HG02973 (cell line): Measurements from ENCODE around the gene HINFP.
A peak's percentile ranks its signal among the peaks of the same experiment; 100 is the strongest.
"Not testable (repeated sequence)": the region's sequence is repeated elsewhere in the genome, so short reads cannot be mapped to it uniquely, and the experiment has no call there.

Experiments
- ATAC-seq: cut with Tn5 transposase; IDR thresholded peaks from one replicate; pipeline ENCODE4 v1.9.1; 2021; ENCODE audit warnings: moderate library complexity; ENCODE audit not compliant: unreplicated experiment

HINFP gene

DNA sequence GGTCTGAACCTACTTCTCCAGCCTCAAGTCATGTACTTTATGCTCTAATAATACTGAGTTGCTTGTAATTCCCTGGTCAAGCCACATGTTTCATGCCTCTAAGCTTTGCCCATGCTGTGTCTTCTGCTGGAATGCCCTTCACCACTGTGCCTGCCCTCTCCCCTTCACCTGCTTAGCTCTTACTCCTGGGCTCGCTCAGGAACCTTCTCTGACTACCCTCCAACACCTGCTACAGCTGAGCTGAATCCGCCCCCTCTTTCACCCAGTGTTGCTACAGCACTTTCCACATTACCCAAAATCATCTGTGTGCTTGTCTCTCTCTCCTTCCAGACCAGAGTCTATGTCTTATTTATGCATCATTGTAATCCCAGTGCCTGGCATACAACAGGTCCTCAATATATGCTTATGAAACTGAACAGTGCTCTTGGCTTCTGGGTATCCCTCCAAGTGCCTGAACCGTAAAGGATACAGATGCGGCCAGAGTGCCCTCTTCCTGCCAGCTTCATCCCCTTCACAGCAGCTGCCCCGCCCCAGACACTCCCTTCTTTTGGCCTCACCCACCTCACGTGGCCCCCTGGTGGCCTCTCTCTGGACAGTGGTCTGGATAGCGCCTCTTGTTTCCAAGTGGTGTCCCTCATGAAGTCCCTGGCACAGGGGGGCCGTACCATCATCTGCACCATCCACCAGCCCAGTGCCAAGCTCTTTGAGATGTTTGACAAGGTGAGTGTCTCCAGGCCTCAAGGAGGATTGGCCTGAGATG, 34.5 kb downstream of the HINFP start:
- no peak for ATAC-seq

- ATAC-seq, result no peak
These were observed 35.1 kb downstream of the HINFP start for GRCh38 chr11:119156496-119156895.

- ATAC-seq, result no peak
These were observed 35.7 kb downstream of the HINFP start for GRCh38 chr11:119157063-119157462.

- no peak for ATAC-seq
These were observed 37.1 kb downstream of the HINFP start for GRCh38 chr11:119158467-119158866.

- no peak for ATAC-seq
These were observed 38.8 kb downstream of the HINFP start for GRCh38 chr11:119160151-119160550.

DNA sequence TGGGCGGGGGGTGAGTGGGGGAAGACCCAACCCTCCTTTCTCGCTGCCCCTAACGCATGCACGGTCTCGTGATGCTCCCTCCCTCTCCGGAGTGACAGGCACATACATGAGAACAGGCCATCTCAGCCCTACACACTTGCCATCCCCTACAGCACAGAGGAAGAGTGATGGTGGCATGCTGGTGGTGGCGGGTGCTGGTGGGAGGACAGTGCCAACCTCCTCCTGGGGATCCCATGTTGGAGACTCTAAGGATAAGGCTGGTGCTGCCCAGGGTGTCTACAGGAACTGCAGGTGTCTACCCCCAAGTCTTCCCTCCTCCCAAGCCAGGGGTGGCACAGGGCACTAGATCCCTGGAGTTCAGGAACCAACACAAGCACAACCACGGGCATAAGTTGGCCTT, 40.5 kb downstream of the HINFP start:
- ATAC-seq, result no peak

- ATAC-seq, result no peak
These were observed 45.1 kb downstream of the HINFP start for GRCh38 chr11:119166368-119167076.

DNA sequence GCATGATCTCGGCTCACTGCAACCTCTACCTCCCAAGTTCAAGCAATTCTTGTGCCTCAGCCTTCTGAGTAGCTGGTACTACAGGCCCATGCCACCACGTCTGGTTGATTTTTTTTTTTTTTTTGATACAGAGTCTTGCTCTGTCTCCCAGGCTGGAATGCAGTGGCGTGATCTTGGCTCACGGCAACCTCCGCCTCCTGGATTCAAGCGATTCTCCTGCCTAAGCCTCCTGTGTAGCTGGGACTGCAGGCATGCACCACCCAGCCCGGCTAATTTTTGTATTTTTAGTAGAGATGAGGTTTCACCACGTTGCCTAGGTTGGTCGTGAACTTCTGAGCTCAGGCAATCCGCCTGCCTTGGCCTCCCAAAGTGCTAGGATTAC, 45.7 kb downstream of the HINFP start:
- ATAC-seq, result not testable (repeated sequence)

DNA sequence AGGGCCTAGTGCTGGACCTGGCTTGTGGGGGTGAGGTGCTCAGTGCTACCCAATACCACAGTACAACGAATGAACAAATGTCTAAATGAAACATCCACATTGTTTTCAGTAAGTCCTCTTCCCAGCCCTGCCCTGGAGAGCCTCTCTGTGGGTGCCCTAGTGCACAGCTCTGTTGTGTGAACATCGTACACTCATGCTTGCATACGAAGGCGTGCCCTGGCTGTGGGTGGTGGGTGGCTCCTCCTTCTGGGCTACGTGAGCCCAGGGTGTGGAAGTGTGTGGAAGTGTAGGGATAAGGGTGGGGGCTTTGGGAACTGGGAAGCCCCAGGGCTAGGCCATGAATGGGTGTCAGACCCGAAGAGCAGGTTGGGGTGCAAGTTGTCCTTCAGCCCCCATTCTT, 46.6 kb downstream of the HINFP start:
- no peak for ATAC-seq

DNA sequence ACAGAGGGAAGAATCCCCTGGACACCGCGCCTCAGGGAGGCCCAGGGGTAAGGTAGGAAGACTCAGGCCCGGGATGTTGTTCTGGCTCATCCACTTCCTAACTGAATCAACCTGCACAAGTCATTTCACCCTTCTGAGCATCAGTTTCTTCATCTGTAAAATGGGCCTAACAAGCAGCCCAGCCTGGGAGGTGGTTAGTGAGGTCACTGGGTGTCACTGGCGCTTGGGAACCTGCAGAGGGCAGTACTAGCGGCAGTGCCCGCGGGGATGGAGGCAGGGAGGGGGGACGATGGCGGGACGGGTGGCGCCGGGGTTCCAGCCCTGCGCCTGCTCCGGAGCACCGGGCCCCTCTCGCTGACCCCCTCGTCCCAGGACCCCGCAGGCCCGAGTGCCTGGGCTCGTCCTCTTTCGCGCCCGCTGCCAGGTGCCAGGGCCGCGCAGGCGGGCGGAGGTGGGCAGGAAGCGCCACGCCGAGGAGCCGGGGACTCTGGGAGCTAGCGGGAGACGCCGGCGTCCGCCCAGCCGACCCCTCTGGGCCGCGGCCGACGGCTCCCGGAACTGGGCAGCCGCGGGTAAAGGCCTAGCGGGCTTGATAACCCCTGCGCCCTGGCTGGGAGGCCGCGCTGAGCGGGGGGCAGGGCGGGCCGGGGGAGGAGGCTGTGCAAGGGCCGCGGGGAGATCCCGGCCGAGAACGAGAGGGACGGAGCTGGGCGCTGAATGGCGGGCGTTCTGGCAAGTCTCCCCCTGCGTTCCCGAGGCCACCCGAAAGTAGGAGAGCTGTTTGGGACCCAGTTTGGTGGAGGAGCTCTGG, 47.3 kb downstream of the HINFP start, which contains the start of gene NLRX1:
NLRX1 (plus strand) TSS at position 255 of the 811 bp plus-strand sequence. CDS start 2,679 bp downstream, outside the sequence.
- ATAC-seq, result peak; percentile 90

GRCh38 chr11:119169282-119169719, 47.9 kb downstream of the HINFP start:
- no peak for ATAC-seq

DNA sequence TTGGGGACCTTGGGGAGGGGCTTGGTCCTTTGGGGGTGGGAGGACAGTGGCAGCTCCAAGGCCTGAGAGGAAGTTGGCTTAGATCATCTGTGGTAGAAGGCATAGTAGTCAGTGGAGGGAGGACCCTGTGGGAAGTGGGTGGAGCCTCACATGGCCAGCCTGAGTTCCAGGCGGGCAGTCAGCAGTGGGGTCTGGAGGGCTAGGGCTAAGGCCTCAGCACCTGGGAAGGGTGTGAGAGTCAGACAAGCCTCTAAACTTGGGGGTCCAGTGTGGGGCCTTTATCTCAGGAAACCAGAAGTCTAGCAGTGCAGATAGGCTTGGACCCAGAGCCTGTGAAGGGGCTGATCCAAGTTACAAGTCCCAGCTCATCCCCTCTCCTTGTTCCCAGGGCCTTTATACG, 51.1 kb downstream of the HINFP start:
- ATAC-seq, result no peak

DNA sequence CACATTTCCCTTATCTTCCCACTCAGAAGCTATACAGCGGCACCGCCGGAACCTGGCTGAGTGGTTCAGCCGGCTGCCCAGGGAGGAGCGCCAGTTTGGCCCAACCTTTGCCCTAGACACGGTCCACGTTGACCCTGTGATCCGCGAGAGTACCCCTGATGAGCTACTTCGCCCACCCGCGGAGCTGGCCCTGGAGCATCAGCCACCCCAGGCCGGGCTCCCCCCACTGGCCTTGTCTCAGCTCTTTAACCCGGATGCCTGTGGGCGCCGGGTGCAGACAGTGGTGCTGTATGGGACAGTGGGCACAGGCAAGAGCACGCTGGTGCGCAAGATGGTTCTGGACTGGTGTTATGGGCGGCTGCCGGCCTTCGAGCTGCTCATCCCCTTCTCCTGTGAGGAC, 52.1 kb downstream of the HINFP start:
- no peak for ATAC-seq

DNA sequence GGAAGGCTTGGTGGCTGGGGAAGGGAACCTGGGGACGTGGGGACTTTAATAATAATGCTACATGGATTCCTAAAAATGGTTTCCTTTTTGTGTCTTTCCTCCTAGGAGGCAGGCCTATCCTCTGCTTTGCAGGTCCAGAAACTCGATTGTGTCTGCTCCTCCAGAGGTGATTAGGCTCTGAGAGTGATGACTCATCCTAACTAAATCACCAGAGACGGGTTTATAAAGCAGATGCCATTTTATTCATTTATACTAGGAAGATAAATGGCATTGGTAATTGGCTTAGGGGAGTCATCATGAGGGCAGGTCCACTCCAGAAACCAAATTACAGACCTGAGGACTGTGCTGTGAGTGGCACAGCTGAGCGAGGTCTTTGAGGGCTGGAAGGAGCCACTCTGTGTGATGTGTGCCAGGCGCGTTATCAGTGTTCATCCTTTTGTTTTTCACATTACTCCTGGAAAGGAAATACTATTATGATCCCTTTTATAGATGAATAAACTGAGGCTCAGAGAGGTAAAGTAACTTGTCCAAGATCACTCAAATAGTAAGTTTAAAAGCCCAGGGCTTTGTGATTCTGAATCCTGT, 54.2 kb downstream of the HINFP start:
- ATAC-seq, result no peak

- ATAC-seq, result no peak
These were observed 56.8 kb downstream of the HINFP start for GRCh38 chr11:119178166-119178680.

DNA sequence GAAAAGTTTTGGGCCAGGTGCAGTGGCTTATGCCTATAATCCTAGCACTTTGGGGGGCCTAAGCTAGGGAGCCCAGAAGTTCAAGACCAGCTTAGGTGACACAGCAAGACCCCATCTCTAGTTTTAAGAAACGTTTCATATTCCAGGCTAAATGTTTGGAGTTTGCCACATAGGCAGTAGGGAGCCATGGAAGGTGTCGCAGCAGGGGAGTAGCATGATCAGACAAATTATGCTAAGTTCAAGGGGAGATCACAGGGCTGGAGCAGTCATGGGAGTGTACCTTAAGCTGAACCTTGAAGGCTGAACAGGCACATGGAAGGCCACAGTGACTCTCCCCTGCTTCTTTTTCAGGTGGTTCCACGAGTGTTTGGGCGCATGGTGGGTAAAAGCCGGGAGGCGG, 58.0 kb downstream of the HINFP start:
- ATAC-seq, result no peak

DNA sequence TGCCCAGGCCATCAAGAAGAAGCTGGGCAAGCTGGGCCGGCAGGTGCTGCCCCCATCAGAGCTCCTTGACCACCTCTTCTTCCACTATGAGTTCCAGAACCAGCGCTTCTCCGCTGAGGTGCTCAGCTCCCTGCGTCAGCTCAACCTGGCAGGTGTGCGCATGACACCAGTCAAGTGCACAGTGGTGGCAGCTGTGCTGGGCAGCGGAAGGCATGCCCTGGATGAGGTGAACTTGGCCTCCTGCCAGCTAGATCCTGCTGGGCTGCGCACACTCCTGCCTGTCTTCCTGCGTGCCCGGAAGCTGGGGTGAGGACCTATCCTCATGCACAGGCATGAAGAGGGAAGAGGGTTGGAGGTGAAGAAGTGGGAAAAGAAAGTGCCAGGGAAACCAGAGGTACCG, 58.6 kb downstream of the HINFP start:
- no peak for ATAC-seq

DNA sequence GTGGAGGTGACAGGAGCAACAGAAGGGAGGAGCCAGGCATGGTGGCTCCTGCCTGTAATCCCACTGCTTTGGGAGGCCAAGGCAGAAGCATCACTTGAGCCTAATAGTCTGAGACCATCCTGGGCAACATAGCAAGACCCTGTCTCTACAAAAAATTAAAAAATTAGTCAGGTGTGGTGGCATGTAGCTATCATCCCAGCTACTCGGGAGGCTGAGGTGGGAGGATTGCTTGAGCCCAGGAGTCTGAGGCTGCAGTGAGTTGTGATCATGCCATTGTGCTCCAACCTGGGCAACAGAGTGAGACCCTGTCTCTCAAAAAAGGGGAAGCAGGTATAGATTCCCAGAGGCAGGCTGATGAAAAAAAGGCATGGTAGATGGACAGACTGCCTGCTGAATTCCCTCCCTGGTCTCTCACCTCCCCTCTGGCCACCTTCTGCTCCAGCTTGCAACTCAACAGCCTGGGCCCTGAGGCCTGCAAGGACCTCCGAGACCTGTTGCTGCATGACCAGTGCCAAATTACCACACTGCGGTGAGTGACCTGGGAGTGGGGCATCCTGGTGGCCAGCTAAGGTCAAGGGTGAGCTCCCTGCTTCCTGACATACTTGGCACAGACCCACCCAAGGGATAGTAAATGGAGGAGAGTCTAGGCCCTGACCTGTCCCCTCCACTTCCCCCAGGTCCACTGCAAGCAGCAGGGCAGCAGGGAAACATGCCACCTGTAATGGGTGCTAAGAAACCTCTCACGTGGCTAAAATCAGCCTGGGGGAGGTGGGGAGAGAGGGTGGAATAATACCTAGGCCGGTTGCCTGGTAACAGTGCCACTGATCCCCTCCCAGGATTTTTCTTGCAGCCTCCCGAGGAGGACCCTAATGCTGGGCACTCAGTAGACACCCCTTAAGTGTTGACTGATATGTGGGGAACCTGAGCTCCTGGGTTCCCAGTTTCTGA, 59.6 kb downstream of the HINFP start:
- ATAC-seq, result no peak

DNA sequence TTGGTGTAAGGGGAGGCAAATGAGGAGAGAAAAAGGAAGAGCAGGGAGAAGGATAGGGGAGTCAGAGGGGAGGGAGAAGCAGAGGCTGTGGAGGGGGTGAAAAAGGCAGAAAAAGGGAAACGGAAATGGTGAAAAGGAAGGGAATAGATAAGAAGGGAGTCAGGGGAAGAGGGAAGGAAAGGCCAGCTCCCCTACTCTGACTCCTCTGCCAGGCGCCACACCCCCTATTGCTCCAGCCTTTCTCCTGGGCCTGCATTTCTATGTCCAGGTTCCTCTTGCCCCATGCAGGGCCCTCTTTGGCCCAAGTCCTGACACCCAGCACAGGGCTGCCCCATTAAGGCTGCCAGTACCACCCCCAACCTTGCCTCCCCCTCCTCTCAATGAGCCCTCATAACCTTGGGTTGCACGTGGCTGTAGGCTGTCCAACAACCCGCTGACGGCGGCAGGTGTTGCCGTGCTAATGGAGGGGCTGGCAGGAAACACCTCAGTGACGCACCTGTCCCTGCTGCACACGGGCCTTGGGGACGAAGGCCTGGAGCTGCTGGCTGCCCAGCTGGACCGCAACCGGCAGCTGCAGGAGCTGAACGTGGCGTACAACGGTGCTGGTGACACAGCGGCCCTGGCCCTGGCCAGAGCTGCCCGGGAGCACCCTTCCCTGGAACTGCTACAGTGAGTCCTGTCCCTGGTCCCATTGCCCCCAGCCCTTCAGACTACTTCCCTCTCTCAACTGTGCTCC, 60.5 kb downstream of the HINFP start:
- ATAC-seq, result no peak
